Activated CD8-positive, alpha-beta memory T cell treated with anti-CD3 and anti-CD28 coated beads for 1 hour (primary cell): ENCODE results near the gene DDX31.

Experiments used
- DNase-seq, 2 donors: peaks; one replicate each; pipeline ENCODE4 v3.0.0-alpha.2; 2020; ENCODE audit warnings: low read depth in 1 of 2; ENCODE audit errors: extremely low read depth in 1 of 2

The DDX31 gene

DNA sequence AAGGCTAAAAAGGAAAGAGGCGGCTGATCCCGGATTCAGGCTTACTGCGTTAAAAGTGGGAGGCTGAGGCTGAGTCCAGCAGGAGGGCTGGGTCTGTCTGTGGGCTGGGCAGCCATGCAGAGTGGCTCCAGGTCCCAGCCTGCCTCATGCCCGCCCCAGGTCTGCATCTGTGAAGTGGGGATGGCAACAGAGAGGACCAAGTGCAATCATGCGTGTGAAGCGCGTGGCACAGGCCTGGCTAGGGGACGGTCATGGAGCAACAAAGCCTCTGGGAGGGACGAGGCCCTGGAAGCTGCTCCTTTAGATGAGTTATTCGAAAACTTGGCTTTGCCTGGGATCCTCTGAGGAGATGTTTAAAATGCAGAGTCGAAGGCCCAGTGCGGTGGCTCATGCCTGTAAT lies 117.7 kb downstream of the DDX31 start:
- no peak for DNase-seq

DNA sequence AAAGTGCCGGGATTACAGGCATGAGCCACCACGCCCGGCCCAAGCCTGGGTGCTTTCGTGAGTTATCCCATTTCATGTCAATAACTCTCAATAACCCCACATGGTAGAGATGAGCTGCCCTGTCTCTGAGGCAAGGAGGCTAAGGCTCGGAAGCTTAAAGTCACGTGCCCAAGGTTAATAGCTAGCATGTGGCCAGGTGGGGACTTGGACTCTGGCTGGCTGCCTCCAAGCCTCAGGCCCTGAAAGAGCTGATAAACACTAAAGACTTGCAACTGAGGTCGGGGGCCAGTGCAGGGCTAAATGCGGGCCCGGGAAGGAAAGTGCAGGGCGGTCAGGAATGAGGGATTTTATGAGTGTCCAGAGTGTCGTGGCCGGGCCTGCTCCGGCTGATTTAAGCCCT lies 118.2 kb downstream of the DDX31 start:
- DNase-seq, result no peak

DNA sequence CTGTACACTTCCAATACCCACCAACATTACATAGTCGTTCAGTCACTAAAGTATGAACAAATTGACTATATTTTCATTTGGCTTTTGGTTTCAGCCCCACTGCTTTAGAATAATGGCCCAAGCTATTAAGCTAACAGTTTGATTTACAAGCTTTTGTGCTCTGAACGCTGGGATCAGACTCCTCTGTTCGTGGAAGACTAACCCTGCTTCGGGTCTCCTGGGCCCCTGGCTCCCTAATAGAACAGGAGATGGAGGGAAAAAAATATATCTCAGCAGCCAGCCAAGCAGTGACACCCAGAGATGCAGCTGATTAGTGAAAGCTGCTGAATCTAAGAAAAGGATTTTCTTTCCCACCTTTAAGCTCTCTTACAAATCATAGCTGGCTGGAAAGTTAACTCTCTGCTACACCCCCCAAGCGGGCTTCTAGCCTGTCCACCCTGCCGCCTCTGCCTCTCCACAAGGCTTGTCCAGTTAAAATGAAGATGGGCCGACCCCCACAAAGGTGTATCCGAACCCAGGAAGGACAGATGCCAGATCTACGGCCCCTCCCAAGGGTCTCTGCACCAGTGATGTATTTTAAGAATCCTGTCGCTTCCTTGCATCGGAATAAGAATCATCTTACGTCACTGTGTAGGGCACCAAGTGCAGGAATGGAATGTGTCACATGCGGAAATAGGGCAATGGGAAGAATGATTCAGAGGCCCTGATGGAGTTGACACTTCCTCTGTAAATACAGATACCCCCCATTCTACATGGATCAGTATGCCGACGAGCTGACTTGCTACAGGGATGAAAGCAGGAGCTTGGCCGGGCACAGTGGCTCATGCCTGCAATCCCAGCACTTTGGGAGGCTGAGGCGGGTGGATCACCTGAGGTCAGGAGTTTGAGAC lies 120.8 kb downstream of the DDX31 start:
- DNase-seq, result no peak

DNA sequence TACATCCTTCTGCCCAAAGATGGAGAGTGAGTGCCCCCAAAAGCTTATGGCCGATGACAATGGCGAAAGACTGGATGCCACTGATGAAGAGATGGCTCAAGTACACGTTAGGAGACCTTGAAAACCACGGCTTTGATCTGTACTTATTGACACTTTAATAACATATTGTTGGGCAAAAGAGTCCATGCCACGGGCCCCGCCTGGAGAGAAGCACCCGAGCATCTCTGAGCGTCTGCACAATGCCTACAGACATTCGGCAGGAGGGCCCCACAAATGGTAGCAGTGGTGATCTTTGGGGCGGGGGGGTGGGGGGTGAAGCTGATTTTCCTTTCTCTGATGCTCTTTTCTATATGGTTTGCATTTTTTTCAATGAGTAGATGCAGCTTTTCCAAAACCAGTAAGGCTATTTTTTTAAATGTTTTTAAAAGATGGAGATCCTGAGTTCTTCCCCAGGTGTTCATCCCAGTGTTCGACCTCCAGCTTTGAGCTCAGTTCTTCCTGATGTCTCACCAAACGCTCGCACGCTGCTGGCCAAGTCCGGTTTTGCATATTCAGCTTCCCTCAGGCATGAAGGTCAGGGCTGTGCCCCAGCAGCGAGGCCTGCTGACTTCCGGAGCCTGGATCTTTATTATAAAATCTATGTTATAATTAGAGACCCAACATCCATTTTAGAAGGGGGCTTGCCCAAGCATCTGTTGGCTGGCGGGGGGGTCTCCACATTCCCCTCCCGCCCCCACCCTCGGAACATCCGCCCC lies 121.6 kb downstream of the DDX31 start:
- no peak for DNase-seq

DNA sequence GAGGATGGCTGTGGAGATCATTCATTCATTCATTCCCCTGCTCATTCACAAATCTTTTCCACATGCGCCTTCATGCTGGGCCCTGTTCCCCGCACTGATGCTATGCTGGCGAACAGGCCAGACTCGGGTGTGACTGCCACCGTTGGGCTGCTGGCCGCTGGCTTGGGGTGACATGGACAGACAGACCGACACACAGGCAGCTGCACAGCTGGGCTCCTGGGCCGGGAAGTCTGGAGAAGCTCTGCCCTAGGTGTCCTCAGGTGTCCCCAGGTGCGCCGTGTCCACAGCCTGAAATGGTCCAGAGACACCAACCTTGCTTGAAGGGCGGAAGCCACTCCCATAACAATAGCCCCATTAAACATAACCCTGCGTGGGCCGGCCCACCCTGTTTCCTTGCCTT lies 122.3 kb downstream of the DDX31 start:
- DNase-seq, result no peak

DNA sequence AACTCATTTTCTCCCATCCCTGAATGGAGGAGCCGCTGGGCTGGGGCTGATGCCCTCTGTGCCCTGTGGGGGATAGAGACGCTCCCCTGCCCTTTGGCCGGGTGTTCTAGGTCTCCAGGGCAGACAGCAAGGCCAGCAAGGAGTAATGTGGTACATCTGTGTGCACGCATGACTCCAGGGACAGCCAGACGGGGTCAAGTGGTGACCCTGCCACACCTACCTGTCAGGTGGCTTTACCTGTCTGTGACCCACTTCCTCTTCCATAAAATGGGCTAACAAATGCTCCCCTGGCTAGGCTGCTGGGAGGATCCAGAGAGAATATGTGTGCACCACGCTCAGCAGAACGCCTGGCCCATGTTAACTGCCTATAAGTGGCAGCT lies 122.7 kb downstream of the DDX31 start:
- DNase-seq, result no peak

DNA sequence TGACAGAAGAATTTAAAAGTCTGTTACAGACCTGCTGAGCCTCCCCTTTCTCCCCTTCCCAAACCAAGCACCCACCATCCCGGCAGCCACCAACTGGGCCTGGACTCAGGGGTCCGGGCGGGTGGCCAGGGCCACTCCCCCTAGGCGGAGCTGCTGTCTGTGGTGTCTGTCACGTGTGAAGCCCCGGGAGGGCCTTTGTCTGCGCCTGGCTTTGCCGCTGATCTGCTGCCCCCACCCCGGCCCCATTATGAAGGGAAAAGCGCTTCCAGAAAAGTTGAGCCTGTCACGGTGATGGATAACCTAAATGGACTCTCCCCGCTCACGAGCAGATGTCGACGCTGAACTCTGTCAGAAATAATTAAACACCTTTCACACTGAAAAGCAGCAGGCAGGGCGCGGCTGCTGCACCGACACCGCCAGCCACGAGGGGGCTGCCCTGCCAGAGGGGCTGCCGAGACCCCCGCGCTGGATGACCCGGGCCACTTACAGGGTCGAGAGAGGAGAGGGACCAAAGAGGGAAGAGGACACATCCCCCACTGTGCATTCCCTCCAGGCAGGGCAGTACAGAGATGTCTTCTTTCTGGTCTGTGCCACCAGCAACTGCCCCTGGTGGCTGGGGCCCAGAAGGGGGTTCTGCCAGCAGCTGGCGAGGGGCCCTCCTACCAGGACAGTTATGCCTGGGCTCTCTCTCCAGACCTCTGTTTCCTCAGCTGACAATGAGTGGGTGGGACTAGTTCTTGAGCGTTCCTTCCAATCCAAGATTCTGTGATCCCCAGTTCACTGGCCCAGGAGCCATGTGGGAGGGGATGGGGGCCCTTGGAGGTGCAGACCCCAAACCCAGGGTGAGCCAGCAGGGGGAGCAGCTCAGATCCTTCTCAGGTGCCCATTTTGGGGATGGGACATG lies 123.4 kb downstream of the DDX31 start:
- DNase-seq, result no peak

DNA sequence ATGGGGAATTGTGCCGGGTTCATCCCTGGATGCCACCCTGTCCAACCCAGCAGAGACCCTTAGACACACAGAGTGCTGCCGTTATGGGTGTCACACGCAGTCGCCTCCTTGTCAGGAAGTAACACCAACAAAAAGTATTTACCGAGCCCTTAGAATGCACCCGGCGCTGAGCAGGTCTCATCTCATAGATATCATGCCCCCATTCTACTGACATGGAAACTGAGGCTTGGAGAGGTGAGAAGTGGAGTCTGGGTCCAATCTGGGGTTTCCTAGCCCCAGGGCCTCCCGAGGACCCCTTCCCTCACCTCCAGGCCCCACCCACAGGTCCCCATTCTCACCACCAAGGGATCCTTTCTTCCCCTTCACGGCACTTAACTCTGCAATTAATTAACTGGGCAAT lies 124.2 kb downstream of the DDX31 start:
- DNase-seq, result no peak

DNA sequence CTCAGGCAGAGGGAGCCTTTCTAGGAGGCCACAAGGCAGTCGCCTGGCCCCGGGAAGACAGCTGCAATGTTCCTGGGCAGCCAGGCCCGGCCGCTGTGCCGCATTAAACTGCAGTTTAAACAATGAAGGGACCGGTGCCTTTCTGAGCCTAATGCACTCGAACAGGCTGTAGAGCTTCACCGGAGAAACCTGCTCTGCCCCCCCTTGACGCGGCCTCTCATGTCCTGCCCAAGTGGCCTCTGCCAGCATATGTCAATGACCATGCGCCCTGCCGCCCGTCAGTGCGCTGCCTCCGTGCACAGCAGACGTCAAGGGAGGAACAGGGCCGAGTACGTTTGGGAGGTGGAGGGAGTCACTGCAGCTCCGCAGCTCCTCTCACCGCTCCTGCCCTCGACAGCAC lies 125.8 kb downstream of the DDX31 start:
- DNase-seq, result no peak

DNA sequence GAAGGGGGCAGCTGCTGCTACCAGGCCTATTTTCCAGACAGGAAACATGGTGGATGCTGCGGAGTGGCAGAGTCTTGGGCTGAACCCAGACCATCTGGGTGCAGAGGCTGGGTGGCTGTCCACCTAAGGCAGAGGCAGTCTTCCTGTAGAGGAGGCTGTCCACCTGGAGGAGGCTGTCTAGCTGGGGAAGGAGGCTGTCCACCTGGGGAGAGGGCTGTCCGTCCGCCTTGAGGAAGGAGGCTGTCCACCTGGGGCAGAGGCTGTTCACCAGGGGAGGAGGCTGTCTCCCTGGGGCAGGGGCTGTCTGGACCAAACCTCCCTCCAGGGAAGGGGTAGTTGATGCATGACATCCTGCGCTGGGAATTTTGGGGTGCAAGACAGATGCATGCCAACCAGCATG lies 126.5 kb downstream of the DDX31 start:
- no peak for DNase-seq
